D721Med (cell line): Measurements from ENCODE around the gene C3orf52.
"Not testable (repeated sequence)": the region's sequence is repeated elsewhere in the genome, so short reads cannot be mapped to it uniquely, and the experiment has no call there.

Experiments
- DNase-seq: peaks from one replicate; pipeline ENCODE4 v3.0.0; 2011; ENCODE audit warnings: low spot score; ENCODE audit not compliant: insufficient read length
- FAIRE-seq: peaks from 2 replicates; lab custom pipeline; 2011; peaks lifted over from hg19 to GRCh38; lab: Jason Lieb, UNC
- TF ChIP-seq, protein P1 (sequence below): IDR thresholded peaks from 2 replicates; pipeline ENCODE4 v1.5.1; 2012; ENCODE audit warnings: mild to moderate bottlenecking, control low read depth; ENCODE audit not compliant: insufficient read depth; ENCODE audit errors: missing control alignments

Gene C3orf52, protein sequence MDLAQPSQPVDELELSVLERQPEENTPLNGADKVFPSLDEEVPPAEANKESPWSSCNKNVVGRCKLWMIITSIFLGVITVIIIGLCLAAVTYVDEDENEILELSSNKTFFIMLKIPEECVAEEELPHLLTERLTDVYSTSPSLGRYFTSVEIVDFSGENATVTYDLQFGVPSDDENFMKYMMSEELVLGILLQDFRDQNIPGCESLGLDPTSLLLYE

DNA sequence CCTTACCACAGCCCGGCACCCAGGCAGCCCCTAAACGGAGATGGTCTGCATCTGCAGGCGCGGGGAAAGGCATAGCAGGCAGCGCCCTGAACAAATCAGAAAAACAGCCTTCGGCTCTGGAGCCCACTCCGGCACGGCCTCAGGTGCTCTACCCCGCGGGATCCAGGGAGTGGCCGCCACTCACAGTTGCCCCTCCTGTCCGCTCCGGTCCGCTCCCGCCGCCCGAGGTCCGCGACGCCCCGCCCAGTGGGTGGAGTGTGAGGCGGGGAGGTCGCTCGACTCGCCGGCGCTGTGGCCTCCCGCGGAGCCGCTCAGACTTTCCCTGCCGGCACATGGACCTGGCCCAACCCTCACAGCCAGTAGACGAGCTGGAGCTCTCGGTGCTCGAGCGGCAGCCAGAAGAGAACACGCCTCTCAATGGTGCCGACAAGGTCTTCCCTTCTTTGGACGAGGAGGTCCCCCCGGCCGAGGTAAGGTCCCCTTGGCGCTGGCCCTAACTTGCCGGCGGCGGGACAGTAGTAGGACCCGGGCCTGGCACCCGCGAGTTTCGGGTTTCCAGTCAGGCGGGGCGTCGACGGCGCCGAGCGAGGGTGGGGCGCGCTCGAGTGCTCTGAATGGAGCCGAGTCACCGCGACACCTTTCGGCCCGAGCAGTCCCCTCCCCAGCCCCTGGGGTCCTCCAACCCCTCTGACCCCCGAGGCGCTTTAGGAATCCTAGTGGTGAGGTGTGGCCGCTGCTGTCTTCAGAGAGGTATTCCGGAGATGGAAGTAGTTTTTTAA is at the start of gene C3orf52:
Gene C3orf52 (plus strand): TSS at position 314 of the 779 bp plus-strand sequence. CDS start 19 bp downstream, at position 333.
- TF ChIP-seq, protein P1, sequence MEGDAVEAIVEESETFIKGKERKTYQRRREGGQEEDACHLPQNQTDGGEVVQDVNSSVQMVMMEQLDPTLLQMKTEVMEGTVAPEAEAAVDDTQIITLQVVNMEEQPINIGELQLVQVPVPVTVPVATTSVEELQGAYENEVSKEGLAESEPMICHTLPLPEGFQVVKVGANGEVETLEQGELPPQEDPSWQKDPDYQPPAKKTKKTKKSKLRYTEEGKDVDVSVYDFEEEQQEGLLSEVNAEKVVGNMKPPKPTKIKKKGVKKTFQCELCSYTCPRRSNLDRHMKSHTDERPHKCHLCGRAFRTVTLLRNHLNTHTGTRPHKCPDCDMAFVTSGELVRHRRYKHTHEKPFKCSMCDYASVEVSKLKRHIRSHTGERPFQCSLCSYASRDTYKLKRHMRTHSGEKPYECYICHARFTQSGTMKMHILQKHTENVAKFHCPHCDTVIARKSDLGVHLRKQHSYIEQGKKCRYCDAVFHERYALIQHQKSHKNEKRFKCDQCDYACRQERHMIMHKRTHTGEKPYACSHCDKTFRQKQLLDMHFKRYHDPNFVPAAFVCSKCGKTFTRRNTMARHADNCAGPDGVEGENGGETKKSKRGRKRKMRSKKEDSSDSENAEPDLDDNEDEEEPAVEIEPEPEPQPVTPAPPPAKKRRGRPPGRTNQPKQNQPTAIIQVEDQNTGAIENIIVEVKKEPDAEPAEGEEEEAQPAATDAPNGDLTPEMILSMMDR, result no peak
- DNase-seq (peak; percentile 88), FAIRE-seq (no peak)

DNA sequence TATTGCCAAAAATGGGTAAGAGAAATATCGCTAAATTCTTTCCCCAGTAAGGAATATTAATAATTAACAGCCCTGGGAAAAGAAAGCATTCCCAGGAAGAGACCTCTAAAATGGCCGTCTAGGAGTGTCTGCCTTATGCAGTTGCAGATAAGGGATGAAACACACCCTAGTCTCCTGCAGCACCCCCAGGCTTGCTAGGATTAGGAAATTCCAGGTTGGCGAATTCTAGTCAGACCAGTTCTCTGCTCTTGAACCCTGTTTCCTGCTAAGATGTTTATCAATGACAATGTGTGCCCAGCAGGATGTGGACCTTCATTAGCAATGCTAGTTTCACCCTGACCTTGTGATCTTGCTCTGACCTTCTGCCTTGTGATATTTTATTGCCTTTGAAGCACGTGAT is 49.0 kb upstream of the C3orf52 start:
- FAIRE-seq, DNase-seq: not testable (repeated sequence)

DNA sequence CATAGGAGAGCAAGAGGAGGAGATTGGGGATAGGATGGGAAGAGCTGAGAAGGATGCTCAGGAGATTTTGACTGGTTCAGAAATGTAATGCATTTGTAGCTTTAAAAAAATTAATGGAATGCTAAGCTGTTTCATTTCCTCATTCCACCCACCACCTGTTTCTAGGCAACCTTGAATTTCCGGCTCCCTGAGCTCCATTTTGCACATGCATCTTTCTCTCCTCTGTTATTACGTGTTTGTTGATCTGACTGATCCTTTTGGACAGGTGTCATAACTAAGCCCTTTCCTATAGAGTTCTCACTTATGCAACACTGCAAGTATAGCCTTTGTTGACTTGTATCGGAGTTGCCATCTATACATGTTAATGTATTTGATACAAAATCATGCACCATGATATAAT is 47.3 kb upstream of the C3orf52 start:
- DNase-seq (no peak), FAIRE-seq (no peak)
- TF ChIP-seq, protein P1, result no peak

DNA sequence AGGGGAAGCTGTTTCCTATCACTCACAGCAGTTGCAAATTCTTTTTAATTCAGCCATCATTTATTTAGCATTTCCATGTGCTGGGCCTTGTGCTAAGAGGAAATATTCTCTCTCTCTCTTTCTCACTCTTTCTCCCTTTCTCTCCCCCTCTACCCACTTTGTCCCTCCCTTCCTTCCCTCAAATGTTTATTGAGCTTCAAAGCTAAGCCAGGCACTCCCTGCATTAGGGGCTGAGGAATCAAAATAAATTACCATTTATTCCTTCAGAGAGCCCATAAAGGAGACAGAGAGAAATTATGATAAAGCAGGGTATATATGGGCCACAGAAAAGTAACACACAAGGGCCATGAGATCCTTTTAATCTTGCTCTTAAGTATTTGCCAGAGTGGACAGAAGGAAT is 44.9 kb upstream of the C3orf52 start:
- FAIRE-seq, result no peak
- DNase-seq, result no peak
- TF ChIP-seq, protein P1, result no peak

DNA sequence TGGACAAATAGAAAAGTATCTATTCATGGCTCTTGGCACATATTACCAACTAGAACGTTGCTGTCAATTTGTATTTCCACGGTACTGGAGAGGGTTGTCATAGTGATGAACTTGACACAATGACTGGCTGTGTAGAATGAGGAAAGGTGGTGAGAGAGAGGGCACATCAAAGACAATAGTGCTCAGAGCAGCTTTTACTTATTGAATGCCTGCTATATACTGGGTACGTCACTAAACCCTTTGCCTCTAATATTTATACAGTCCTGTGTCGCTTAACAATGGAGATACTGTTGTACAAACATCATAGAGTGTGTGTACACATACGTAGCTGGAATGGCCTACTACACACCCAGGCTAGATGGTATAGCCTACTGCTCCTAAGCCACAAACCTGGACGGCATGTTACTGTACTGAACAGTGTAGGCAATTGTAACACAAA is 43.3 kb upstream of the C3orf52 start:
- TF ChIP-seq, protein P1, result no peak
- DNase-seq (no peak), FAIRE-seq (peak; percentile 38)

DNA sequence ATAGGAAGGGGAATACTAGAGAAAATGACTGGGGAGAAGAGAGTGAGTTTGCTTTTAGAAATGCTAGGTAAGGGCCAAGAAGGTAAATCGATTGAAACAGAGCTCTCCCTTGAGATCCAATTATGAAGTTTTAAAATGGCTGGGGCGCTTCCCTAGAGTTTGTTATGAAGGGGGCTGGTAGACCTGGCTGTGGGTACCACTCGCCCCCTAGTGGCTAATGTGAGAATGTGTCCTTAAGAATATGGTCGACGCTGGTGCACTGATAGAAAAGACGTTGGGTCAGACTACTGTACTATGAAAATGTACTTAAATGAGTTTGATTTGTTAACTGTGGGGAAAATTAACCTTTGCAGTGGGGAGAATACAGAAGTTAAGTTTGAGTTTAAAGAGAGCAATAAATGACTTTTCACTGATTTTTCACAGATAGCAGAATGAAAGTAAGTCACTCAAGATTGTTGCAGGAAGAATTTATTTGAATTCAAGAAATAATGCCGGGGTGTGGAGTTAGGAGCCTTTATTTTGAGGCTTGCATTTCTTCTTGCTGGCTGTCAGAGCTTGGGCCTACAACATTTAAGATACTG is 42.5 kb upstream of the C3orf52 start:
- FAIRE-seq (peak; percentile 88), DNase-seq (no peak)
- TF ChIP-seq, protein P1, result peak; percentile 92

DNA sequence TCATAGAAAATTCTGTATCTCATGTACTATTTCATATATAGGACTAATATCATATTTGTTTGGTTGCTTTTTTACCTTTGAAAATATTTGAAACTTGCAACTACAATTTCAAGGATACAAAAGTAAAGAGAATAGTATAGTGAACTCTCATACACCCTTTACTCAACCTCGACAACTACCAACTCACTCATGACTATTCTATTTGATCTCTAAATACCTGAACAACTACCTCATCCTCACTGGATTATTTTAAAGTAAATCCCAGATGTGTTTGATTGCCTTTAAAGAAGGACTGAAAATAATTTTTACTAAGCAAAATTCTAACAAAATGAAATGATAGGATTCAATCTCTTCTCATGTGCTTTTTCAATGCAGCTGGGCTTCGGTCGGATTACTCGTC is 39.6 kb upstream of the C3orf52 start:
- TF ChIP-seq, protein P1, result no peak
- no peak for FAIRE-seq
- no peak for DNase-seq
